ENCODE results near the gene VSTM2B.

Gene VSTM2B

GRCh38 chr19:29495901-29496441, 29.8 kb upstream of the VSTM2B start:
- H3K4me3 ChIP-seq (ENCODE audit: low read depth, low read length), result no peak overlapping the region
- no peak for DNase-seq (ENCODE audit: low read depth)
- TF ChIP-seq, protein P1, sequence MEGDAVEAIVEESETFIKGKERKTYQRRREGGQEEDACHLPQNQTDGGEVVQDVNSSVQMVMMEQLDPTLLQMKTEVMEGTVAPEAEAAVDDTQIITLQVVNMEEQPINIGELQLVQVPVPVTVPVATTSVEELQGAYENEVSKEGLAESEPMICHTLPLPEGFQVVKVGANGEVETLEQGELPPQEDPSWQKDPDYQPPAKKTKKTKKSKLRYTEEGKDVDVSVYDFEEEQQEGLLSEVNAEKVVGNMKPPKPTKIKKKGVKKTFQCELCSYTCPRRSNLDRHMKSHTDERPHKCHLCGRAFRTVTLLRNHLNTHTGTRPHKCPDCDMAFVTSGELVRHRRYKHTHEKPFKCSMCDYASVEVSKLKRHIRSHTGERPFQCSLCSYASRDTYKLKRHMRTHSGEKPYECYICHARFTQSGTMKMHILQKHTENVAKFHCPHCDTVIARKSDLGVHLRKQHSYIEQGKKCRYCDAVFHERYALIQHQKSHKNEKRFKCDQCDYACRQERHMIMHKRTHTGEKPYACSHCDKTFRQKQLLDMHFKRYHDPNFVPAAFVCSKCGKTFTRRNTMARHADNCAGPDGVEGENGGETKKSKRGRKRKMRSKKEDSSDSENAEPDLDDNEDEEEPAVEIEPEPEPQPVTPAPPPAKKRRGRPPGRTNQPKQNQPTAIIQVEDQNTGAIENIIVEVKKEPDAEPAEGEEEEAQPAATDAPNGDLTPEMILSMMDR (IDR thresholded peaks at IDR 0.05; ENCODE audit: insufficient read depth, low read depth, low read length, missing control alignments), result no peak

DNA sequence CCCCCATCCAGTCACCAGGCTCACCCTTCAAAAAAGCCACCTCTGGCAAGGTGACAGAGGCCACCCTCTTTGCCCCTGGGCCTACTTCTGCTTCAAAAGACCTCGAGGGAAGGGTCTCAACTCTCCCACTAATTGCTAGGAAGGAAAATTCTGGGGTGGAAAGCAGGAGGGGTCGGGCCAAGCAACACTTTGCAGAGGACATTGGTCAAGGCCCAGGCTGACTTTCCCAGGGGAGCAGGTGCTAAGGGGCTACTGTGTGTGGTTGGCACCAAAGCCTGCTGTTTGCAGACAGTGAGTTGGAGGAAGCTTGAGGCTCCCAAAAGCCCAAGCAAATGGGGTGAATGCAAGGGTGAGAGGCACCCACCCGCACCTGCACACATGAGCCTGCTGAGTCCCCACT, 28.6 kb upstream of the VSTM2B start:
- TF ChIP-seq, protein P1 (IDR thresholded peaks at IDR 0.05; ENCODE audit: insufficient read depth, low read depth, low read length, missing control alignments), result no peak
- DNase-seq (ENCODE audit: low read depth), result no peak
- no peak overlapping the region for H3K4me3 ChIP-seq (ENCODE audit: low read depth, low read length)

DNA sequence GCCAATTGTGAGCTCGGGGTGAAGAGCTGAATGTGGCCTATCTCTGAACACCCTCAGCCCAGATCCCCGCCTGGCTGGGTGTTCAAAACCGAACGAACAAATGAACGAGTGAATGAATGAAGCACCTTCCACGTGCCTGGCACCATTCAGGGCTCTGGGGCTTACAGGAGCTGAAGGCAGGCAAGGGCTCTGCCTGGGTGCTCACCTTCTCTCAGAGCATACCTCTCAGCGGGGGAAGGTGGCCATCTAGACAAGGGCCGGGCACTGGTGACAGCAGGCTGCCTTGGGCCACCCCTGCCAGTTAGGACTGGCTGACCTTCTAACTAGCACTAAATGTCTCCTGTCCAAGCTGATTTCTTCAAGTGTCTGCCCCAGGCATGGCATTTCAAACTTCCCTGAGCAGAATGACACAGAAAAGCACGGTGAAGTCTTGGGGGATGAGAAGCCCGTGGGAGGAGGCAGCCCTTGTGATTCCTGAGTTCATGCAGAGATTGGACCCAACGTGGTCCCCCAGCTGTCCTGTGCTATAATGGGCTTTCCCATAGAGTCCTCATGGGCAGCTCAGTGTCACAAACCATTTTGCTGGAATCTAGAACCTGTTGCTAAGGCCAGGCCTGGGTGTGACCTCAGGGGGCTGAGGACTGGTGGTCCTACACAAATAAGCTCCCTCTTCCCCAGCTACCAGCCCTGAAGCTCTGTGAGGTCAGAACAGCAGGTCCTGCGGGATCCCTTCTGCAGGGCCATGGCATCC, 27.9 kb upstream of the VSTM2B start:
- no peak overlapping the region for H3K4me3 ChIP-seq (ENCODE audit: low read depth, low read length)
- TF ChIP-seq, protein P1 (IDR thresholded peaks at IDR 0.05; ENCODE audit: insufficient read depth, low read depth, low read length, missing control alignments), result no peak
- no peak for DNase-seq (ENCODE audit: low read depth)

DNA sequence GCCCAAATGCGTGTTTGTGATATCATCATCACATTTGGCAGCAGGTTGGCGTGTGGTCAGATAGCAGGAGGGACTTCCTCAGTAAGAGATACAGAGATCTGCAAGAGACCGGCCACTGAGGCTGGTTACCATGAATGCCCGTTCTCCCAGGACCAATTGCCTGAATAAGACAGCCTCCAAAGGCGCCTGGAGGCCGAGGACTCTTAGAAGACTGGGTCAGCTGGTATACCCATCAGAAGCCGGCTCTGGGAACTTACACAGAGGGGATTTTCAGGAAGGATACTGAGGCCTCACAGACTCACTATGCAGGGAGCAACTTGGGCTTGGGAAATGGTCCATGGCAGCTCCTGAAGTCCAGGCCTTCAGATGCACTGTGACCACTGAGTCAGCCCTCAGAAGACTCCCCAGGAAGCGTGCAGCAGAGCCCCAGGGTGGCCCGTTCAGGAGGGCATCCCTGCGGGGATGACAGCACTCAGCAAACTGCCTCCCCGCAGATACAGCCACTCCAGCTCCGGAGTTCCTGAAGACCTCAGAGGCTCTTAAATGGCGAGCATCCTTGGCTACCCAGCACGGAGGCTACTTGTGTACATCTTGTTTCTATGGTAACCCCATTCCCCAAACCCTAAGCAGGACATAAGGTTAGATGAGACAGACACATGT, 26.4 kb upstream of the VSTM2B start:
- H3K4me3 ChIP-seq (ENCODE audit: low read depth, low read length), result no peak overlapping the region
- DNase-seq (ENCODE audit: low read depth), result no peak
- TF ChIP-seq, protein P1 (IDR thresholded peaks at IDR 0.05; ENCODE audit: insufficient read depth, low read depth, low read length, missing control alignments), result no peak

DNA sequence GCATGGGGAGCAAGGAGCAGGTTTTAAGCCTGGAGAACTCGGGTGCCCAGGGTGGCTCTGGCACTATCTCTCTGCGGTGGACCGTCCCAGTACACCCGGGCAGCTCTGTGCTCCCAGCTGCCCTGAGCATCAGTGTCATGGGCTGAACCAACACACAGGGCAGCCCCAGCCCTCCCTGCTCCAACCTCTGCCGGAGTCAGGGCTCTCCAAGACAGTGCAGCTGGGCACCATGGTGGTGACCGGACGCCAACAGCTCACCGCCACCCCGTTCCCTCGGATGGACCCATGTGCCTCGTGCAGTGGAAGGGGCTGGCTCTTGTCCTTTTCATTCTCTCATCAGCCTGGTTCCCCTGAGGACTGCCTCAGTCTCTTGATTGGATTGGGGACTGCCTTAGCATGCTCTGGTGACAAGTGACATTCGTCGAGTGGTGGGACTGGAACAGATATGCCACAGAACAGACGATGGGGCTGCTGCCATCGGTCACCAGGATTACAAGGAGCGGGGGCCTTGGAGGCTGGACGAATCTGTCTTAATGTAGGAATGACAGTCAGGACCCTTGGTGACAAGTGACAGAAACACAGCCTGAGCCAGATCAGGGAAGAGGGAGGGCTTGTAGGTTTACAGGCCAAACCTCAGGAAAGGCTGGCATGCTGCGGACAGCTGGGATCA, 25.7 kb upstream of the VSTM2B start:
- TF ChIP-seq, protein P1 (IDR thresholded peaks at IDR 0.05; ENCODE audit: insufficient read depth, low read depth, low read length, missing control alignments), result no peak
- no peak for DNase-seq (ENCODE audit: low read depth)
- no peak overlapping the region for H3K4me3 ChIP-seq (ENCODE audit: low read depth, low read length)

DNA sequence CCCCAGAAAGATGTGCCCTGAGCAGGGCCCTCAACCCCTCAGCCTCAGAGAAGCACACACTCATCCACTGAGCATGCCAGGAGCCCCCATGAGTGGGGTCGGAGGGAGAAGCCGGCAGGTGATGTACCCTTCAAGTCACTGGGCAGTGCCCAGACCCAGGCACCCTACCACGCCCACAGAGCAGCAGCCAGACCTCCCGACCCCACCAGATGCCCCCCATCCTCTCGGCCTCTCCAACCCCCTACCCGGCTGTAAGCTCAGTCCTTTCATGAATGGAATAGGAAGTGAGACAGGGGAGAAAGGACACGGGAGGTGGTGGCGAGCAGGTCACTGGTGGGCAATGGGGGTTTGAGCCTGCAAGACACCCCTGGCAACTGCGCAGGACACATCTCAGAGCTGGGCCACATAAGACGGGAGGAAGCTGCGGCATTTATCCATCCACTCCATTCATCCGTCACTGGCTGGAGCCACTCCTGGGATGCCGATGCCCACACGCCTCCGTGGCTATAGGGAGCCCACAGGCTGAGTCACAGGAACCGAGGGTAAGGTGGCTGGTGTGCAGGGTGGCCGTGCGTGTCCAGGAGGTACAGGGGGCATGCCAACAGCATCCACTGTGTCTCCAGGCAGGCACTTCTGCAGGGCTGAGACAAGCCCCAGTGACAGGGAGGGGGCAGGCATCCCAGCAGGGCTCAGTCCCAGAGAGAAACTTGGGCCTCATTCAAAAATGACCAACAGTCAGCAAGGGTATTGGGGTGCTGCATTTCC, 23.8 kb upstream of the VSTM2B start:
- TF ChIP-seq, protein P1 (IDR thresholded peaks at IDR 0.05; ENCODE audit: insufficient read depth, low read depth, low read length, missing control alignments), result no peak
- DNase-seq (ENCODE audit: low read depth), result no peak
- H3K4me3 ChIP-seq (ENCODE audit: low read depth, low read length), result no peak overlapping the region
